Tibial nerve (tissue), 4 donors: Measurements from ENCODE around the gene A4GNT.

Experiments
- CTCF ChIP-seq, 5 experiments: fragments of 200-600 bp in 3 of 5; fragments of 450-650 bp in 2 of 5; sonication (generic) in 3 of 5; IDR thresholded peaks; one replicate each; pipeline ENCODE4 v1.5.1; 2016 to 2019; ENCODE audit warnings: antibody characterized with exemption in 5 of 5, mild to moderate bottlenecking in 3 of 5, moderate library complexity in 2 of 5
- EP300 ChIP-seq, 2 donors: sonication (generic); formaldehyde crosslinking; IDR thresholded peaks; one replicate each; pipeline ENCODE4 v1.6.1; 2017; ENCODE audit warnings: antibody characterized with exemption in 2 of 2, mild to moderate bottlenecking in 1 of 2
- POLR2A ChIP-seq, 2 donors: fragments of 450-650 bp; IDR thresholded peaks; one replicate each; pipeline ENCODE4 v1.6.1; 2017; ENCODE audit warnings: antibody characterized with exemption in 2 of 2, mild to moderate bottlenecking in 2 of 2, moderate library complexity in 2 of 2

DNA sequence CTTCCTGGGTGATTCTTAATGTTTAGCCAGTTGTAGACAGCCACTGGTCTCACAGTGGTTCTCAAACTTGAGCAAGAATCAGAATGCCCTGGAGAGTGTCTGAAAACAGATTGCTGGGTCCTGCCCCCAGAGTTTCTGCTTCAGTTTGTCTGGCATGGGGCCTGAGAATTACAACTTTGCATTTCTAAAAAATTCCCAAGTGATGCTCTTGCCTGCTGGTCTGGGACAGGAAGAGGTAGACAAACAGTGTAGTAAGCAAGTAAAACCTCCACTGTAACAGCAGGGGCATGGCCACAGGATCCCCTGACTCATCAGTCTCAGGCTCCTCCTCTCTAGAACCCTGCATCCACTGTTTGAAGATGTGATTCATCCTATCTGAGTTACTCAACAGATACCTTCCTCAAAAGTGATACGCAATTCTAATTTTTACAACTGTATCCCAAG, 53.3 kb downstream of the A4GNT start:
- no peak for TF ChIP-seq CTCF (IDR thresholded peaks at IDR 0.05)
- no peak for TF ChIP-seq EP300 (IDR thresholded peaks at IDR 0.05)
- no peak for TF ChIP-seq POLR2A (IDR thresholded peaks at IDR 0.05)
